ENCODE results near the gene CCDC50. TPM values are rescaled to one million over a fixed set of nuclear protein-coding genes. Genes with fewer than 3 reads are reported as not detected.
A peak's percentile ranks its signal among the peaks of the same experiment; 100 is the strongest.

Gene CCDC50
- total and polyA plus RNA-seq, 2 experiments from 2014 or later = 31.6 to 49.6 TPM

GRCh38 chr3:191362037-191362436 lies 32.8 kb downstream of the CCDC50 start:
- TF ChIP-seq EZH2phosphoT487 (IDR thresholded peaks at IDR 0.05; ENCODE audit: low read depth, severe bottlenecking, unreplicated experiment) (no peak), CTCF (IDR thresholded peaks at IDR 0.05; ENCODE audit: poor library complexity) (no peak), EZH2 (IDR thresholded peaks at IDR 0.05; ENCODE audit: borderline replicate concordance) (no peak)

GRCh38 chr3:191362524-191363090 lies 33.4 kb downstream of the CCDC50 start:
- peaks cover 5% of the 10 kb centered on the region for H3K79me2 ChIP-seq
- no peak for DNase-seq (ENCODE audit: low spot score)
- no peak for TF ChIP-seq EZH2phosphoT487 (IDR thresholded peaks at IDR 0.05; ENCODE audit: low read depth, severe bottlenecking, unreplicated experiment)
- TF ChIP-seq CTCF (IDR thresholded peaks at IDR 0.05; ENCODE audit: poor library complexity) = no peak
- TF ChIP-seq EZH2 (IDR thresholded peaks at IDR 0.05; ENCODE audit: borderline replicate concordance) = no peak
- H3K4me3 ChIP-seq = no peak overlapping the region
- WGBS (ENCODE audit: low lambda C conversion rate, missing lambda C conversion rate) = 100% methylated on average over 2 of the region's 2 CpGs
- no peaks in the 10 kb centered on the region for H4K20me1 ChIP-seq (ENCODE audit: insufficient read depth, poor library complexity, severe bottlenecking)
- H3K36me3 ChIP-seq (replicated peaks; ENCODE audit: insufficient read depth, low read depth) = no peaks in the 10 kb centered on the region
- no peaks in the 10 kb centered on the region for H3K27me3 ChIP-seq
- no peaks in the 10 kb centered on the region for H3K9me2 ChIP-seq (replicated peaks; ENCODE audit: insufficient read depth)
- no peaks in the 10 kb centered on the region for H3K9me3 ChIP-seq (ENCODE audit: low read depth)
- H2AFZ ChIP-seq = no peak overlapping the region
- no peaks in the 10 kb centered on the region for H3K4me1 ChIP-seq (ENCODE audit: insufficient read depth)
- H3K27ac ChIP-seq = peak overlapping the region; percentile 20
- H3K4me2 ChIP-seq = peak overlapping the region; percentile 2

More at GRCh38 chr3:191362037-191362436, 32.8 kb downstream of the CCDC50 start:
- no peak for DNase-seq (ENCODE audit: low spot score)
- H3K27ac ChIP-seq = peak overlapping the region; percentile 20
- WGBS (ENCODE audit: low lambda C conversion rate, missing lambda C conversion rate) = 82% methylated on average over 4 of the region's 4 CpGs
- H3K27me3 ChIP-seq = no peaks in the 10 kb centered on the region
- H3K36me3 ChIP-seq (replicated peaks; ENCODE audit: insufficient read depth, low read depth) = no peaks in the 10 kb centered on the region
- no peaks in the 10 kb centered on the region for H3K4me1 ChIP-seq (ENCODE audit: insufficient read depth)
- no peak overlapping the region for H2AFZ ChIP-seq
- H3K4me2 ChIP-seq = peak overlapping the region; percentile 2
- no peak overlapping the region for H3K4me3 ChIP-seq
- H3K9me2 ChIP-seq (replicated peaks; ENCODE audit: insufficient read depth) = no peaks in the 10 kb centered on the region
- H4K20me1 ChIP-seq (ENCODE audit: insufficient read depth, poor library complexity, severe bottlenecking) = no peaks in the 10 kb centered on the region
- H3K9me3 ChIP-seq (ENCODE audit: low read depth) = no peaks in the 10 kb centered on the region
- H3K79me2 ChIP-seq = peaks cover 11% of the 10 kb centered on the region

GRCh38 chr3:191363221-191363620 lies 34.0 kb downstream of the CCDC50 start:
- Histone ChIP-seq H3K4me2 (peak overlapping the region; percentile 2), H3K27me3 (no peaks in the 10 kb centered on the region), H2AFZ (no peak overlapping the region), H3K79me2 (peaks cover 4% of the 10 kb centered on the region), H3K4me3 (no peak overlapping the region), H3K27ac (peak overlapping the region; percentile 20), H3K36me3 (replicated peaks; ENCODE audit: insufficient read depth, low read depth) (no peaks in the 10 kb centered on the region), H4K20me1 (ENCODE audit: insufficient read depth, poor library complexity, severe bottlenecking) (no peaks in the 10 kb centered on the region), H3K9me2 (replicated peaks; ENCODE audit: insufficient read depth) (no peaks in the 10 kb centered on the region), H3K9me3 (ENCODE audit: low read depth) (no peaks in the 10 kb centered on the region), H3K4me1 (ENCODE audit: insufficient read depth) (no peaks in the 10 kb centered on the region)
- no peak for DNase-seq (ENCODE audit: low spot score)
- 67% methylated on average over 4 of the region's 4 CpGs for WGBS (ENCODE audit: low lambda C conversion rate, missing lambda C conversion rate)
- TF ChIP-seq EZH2 (IDR thresholded peaks at IDR 0.05; ENCODE audit: borderline replicate concordance) (no peak), CTCF (IDR thresholded peaks at IDR 0.05; ENCODE audit: poor library complexity) (no peak), EZH2phosphoT487 (IDR thresholded peaks at IDR 0.05; ENCODE audit: low read depth, severe bottlenecking, unreplicated experiment) (no peak)

Data from hepatocyte (in vitro differentiated cells).